GM10266 (cell line): ENCODE results near the gene ANKRD44.
A peak's percentile ranks its signal among the peaks of the same experiment; 100 is the strongest.

Experiments used
- DNase-seq: peaks from one replicate; pipeline ENCODE4 v3.0.0; 2012; ENCODE audit errors: extremely low spot score
- TF ChIP-seq, protein P1 (sequence below): IDR thresholded peaks from 2 replicates; pipeline ENCODE4 v1.5.1; 2012; ENCODE audit warnings: mild to moderate bottlenecking, low read depth; ENCODE audit not compliant: control insufficient read depth, insufficient read depth; ENCODE audit errors: missing control alignments

The ANKRD44 gene

DNA sequence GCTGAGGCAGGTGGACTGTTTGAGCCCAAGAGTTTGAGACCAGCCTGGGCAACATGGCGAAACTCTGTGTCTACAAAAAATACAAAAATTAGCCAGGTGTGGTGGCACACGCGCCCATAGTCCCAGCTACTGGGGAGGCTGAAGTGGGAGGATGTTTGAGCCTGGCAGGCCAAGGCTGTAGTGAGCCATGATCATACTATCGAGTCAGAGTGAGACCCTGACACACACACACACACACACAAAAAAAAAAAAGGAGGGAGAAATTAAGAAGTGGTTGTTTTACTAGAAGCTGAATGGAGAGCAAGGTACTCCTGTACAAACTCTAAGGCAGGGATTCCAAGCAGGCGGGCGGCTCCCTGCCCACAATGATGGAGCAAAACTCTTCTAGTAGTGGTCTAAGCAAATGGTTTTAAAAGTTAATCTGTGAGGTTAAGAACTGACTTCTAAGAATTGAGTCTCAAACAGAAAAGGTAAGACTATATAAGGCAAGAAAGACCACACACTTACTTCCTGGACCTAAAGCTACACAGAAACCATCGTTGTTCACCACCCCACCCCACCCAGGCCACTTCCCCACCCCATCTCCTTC, 2.6 kb downstream of the ANKRD44 start:
- TF ChIP-seq, protein P1, sequence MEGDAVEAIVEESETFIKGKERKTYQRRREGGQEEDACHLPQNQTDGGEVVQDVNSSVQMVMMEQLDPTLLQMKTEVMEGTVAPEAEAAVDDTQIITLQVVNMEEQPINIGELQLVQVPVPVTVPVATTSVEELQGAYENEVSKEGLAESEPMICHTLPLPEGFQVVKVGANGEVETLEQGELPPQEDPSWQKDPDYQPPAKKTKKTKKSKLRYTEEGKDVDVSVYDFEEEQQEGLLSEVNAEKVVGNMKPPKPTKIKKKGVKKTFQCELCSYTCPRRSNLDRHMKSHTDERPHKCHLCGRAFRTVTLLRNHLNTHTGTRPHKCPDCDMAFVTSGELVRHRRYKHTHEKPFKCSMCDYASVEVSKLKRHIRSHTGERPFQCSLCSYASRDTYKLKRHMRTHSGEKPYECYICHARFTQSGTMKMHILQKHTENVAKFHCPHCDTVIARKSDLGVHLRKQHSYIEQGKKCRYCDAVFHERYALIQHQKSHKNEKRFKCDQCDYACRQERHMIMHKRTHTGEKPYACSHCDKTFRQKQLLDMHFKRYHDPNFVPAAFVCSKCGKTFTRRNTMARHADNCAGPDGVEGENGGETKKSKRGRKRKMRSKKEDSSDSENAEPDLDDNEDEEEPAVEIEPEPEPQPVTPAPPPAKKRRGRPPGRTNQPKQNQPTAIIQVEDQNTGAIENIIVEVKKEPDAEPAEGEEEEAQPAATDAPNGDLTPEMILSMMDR, result no peak
- peak; percentile 69 for DNase-seq

DNA sequence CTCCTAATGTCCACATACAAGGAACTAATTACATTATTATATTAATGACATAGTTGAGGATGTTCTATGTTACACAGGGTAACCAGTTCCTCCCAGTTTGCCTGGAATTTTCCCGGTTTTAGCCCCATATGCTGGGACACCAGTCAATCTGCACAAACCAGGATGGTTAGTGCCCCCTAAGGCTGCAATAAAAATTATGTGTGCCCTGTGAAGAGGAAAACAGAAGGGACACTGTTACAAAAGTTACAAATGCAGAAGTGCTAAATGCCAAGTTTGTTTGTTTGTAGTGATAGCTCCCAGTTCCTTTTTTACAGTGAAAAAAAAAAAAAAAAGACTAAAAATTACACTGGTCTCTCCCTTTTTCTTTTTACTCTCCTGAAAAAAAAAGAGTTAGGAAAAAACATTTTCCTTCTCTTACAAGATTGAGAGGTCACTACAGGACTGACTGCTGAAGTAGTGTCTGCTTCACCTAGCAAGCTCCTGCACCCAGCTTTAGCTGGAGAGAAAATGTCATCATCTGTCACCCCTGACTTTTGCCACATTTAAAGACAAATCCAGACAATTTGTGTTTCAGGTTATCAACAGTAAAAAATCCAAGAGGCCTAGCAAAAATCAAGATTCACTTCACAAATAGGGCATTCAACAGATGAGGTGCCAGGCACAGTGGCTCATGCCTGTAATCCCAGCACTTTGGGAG, 3.2 kb downstream of the ANKRD44 start:
- TF ChIP-seq, protein P1, result peak; percentile 8
- DNase-seq, result no peak

DNA sequence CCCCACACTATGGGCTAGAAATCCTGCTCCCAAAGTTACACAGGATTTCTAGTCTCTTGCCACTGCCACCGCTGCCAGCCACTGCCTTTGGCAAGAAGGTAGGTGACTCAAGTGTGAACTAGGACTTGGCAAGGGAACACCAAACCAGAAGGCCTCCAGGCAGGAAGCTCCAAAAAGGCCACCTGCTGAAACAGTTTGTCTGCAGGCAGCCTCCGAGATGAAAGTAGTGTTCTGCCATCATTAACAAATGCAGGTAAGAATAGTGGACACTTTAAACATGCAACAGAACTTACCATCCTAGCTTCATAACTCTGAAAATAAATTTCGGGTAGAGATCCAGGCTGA, 3.9 kb downstream of the ANKRD44 start:
- TF ChIP-seq, protein P1, result no peak
- DNase-seq, result no peak

DNA sequence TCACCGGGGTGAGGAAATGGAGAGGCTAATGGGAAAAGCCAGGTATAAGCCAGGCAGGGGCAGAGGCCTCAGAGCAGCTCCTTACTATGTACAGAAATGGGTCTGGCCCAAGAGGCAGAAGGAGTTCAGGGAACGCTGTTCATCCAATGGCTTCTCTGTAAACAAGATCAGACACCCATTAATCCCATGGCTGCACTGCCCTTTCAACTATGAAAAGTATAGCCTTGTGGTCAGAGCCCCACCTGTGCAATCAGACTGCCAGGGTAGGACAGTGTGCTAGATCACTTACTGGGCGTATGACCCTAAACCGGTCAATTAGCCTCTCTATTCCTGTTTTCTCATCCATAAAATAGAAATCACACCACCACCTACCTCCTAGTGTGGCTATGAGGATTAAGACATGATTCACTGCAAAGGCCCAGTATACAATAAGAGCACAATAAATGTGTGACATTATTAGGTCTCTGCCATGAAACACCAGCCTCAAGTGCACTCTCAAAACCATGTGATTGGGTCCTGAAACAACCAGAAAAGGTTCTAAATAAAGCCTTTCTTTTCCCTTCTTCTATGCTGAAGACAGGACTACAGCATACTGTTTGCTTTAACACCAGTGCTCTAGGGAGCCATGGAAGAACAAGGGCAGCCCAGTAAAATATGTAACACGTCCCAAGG, 4.4 kb downstream of the ANKRD44 start:
- no peak for DNase-seq
- TF ChIP-seq, protein P1, result no peak

DNA sequence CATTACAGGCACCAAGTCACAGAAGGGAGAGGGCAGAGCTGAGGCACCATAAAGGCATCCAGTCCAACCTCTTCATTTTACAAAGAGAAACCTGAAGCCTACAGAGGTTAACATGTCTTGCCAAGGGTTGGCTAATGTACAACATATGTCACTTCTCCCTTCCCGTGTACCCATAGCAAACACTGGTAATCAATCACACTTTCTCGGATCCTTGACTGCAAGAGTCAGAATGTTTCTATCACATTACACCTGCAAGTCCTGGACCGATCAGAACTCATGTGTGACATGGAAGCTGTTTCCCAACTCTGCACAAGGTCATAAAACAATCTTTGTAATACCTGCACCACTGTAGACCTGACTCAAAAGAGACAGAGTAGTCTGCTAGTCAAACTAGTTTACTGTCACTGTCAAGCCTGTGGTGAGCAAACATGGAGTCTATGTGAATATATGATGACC, 6.0 kb downstream of the ANKRD44 start:
- TF ChIP-seq, protein P1, result no peak
- DNase-seq, result no peak

DNA sequence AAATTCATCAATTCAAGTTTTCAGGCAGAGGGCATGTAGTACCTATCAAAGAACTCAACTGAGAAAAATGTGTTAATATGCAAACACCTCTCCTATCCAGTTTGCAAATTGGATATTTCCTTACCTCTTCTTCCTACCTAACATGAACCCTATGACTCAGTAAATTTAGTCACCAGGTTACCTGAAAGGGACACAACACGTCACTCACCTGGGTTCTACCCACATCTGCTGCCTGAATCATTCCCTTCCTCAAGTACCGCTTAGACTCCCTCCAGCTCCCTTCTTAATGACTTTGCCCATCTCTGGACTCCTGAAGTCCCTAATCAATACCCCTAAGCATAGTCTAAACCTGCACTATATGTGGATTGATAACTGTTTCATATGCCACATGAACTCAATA, 10.4 kb downstream of the ANKRD44 start:
- no peak for DNase-seq
- TF ChIP-seq, protein P1, result no peak

DNA sequence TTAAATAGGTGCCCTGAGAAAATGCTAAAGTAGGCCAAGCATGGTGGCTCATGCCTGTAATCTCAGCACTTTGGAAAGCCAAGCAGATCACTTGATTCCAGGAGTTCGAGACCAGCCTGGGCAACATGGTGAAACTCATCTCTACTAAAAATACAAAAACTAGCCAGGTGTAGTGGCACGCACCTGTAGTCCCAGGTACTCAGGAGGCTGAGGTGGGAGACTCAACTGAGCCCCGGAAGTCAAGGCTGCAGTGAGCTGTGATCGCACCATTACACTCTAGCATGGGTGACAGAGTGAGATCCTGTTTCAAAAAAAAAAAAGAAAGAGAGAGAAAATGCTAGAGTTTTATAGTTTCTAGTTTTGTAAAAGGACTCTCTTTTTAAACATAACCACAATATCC, 12.0 kb downstream of the ANKRD44 start:
- no peak for DNase-seq
- TF ChIP-seq, protein P1, result no peak
